Activated CD4-positive, alpha-beta T cell treated with anti-CD3 and anti-CD28 coated beads, Interleukin-2, amount 50 U/mL, for 4 hours (primary cell): ENCODE measurements around the gene DOLK.
A peak's percentile ranks its signal among the peaks of the same experiment; 100 is the strongest.

Experiments used
- DNase-seq, 2 experiments: peaks; one replicate each; pipeline ENCODE4 v3.0.0-alpha.2; 2020

DOLK gene

DNA sequence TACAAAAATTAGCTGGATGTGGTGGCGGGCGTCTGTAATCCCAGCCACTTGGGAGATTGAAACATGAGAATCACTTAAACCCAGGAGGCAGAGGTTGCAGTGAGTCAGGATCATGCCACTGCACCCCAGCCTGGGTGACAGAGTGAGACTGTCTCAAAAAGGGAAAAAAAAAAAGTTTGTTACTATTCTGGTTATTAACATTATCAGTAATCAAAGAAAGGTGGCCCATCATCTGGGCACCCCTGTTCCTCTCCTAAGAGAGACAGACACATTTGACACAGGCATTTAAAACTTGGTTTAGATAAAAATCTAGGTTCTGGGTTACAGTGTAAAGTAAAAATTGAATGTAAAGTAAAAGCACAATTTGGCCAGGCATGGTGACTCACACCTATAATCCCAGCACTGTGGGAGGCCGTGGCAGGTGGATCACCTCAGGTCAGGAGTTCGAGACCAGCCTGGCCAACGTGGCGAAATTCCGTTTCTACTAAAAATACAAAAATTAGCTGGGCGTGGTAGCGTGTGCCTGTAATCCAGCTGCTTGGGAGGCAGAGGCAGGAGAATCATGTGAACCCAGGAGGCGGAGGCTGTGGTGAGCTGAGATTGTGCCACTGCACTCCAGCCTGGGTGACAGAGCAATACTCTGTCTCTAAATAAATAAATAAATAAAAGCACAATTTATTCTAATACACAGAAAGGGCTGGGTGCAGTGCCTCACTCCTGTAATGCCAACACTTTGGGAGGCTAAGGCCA is 43.4 kb downstream of the DOLK start:
- DNase-seq: no peak

- DNase-seq: no peak
Observed at GRCh38 chr9:128903079-128903461, 44.3 kb downstream of the DOLK start.

DNA sequence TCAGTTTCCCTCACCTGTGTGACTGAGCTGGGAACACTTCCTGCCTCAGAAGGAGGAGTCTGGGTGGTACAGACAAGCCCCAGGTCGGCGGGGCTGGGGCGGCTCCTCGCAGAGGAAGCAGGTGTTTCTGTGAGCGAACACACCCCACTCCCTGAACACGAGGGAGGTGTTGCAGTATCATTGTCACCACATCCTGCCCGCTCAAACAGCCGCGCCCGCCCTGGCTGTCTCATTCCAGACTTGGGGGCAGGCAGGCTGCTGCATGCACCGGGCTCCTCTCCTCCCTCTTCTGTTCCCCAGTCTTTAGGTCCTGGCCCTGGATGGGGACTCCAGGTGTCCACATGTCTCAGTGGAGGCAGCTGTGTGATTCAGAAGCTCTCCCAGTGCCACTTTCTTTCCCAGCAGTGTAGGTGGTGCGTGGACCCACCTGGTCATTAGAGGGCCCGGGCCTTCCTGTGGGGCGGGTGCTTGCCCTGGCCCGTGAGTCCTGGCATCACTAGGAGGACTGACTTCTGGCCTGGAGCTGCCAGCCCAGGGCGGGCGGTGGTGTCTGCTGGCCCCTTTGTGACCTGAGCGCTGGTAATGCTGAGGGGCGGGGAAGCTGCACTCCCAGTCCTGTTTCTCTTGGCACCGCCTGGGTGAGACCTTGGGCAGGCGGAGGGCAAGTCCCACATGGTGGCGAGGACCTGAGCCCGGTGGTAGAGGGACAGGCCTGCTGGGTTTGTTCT is 44.9 kb downstream of the DOLK start:
- peak; percentile 83 to 84 for DNase-seq

- DNase-seq: no peak
Observed at GRCh38 chr9:128901822-128902221, 45.6 kb downstream of the DOLK start.

DNA sequence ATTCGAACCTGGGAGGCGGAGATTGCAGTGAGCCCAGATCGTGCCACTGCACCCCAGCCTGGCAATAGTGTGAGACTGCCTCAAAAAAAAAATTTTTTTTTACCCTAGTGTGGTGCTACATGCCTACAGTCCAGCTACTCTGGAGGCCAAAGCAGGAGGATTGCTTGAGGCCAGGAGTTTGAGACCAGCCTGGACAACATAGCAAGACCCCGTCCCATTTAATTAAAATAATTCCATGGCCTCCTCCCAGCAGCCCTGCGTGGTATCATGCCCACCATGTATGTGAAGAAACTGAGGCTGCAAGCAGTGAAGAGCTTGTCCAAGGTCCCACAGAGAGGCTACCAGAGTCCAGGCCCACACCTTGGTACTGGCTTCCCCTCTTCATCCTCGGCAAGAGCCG is 46.0 kb downstream of the DOLK start:
- no peak for DNase-seq

GRCh38 chr9:128899566-128900322 is 47.7 kb downstream of the DOLK start:
- no peak for DNase-seq

DNA sequence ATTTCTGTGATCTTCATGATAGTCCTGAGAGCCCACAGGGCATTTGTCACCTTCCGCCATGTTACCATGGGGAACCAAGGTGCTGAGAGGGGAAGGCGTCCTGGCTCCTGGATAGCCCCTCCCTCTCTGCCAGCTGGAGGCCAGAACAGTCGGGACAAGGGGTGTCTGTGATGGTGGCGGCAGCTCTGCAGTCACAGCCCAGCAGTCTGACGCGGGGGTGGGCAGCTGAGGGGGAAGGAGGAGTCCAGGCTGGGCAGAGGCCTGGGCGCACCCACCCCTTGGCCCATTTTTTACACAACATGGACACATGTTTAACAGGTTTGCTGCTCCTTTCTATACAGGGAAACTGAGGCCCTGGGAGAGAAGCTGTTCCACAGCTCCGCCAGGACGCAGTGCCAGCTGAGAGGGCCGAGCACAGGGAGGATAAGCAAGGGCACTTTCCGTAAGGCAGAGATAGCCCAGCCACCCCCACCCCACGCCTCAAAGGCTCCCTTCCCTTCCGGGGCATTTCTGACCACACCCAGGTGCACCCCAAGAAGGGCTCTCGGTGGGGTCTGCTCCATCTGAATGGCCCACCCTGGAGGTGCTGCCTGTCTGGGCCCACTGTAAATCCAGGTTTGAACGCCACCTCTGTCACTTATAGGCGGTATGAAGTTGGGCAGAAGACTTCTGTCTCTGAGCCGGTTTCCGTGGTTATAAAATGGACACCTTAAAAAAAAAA is 48.4 kb downstream of the DOLK start:
- no peak for DNase-seq

GRCh38 chr9:128898382-128898781 is 49.0 kb downstream of the DOLK start:
- DNase-seq: no peak

- DNase-seq: no peak
Observed at GRCh38 chr9:128895556-128895955, 51.8 kb downstream of the DOLK start.
